ENCODE results near the gene DDI2.
A peak's percentile ranks its signal among the peaks of the same experiment; 100 is the strongest.
"Not testable (repeated sequence)": the region's sequence is repeated elsewhere in the genome, so short reads cannot be mapped to it uniquely, and the experiment has no call there.

Gene DDI2

GRCh38 chr1:15676688-15677661, 59.7 kb downstream of the DDI2 start:
- no peak for DNase-seq (ENCODE audit: low read depth in 1 of 2, low spot score in 1 of 2)

GRCh38 chr1:15678578-15678977, 61.3 kb downstream of the DDI2 start:
- no peak for DNase-seq (ENCODE audit: low read depth in 1 of 2, low spot score in 1 of 2)

- no peak for DNase-seq (ENCODE audit: low read depth in 1 of 2, low spot score in 1 of 2)
These were observed 62.9 kb downstream of the DDI2 start for GRCh38 chr1:15680131-15680530.

- no peak for DNase-seq (ENCODE audit: low read depth in 1 of 2, low spot score in 1 of 2)
These were observed 63.5 kb downstream of the DDI2 start for GRCh38 chr1:15680561-15681348.

GRCh38 chr1:15681349-15682292, 64.4 kb downstream of the DDI2 start:
- no peak for DNase-seq (ENCODE audit: low read depth in 1 of 2, low spot score in 1 of 2)

GRCh38 chr1:15682936-15683341, 65.7 kb downstream of the DDI2 start:
- DNase-seq (ENCODE audit: low read depth in 1 of 2, low spot score in 1 of 2): no peak

GRCh38 chr1:15683345-15684039, 66.2 kb downstream of the DDI2 start:
- no peak for DNase-seq (ENCODE audit: low read depth in 1 of 2, low spot score in 1 of 2)

GRCh38 chr1:15684042-15684461, 66.8 kb downstream of the DDI2 start, which contains the start of gene PLEKHM2:
TSS of gene PLEKHM2 (plus strand) at chr1:15684320. CDS start at chr1:15684559, 239 bp downstream.
- peak; percentile 15 to 39 for DNase-seq (ENCODE audit: low read depth in 1 of 2, low spot score in 1 of 2)

- peak in 1 of 2 donors; percentile 24 for DNase-seq (ENCODE audit: low read depth in 1 of 2, low spot score in 1 of 2)
These were observed 67.4 kb downstream of the DDI2 start for GRCh38 chr1:15684468-15685291.

GRCh38 chr1:15685820-15686219, 68.6 kb downstream of the DDI2 start:
- no peak for DNase-seq (ENCODE audit: low read depth in 1 of 2, low spot score in 1 of 2)

GRCh38 chr1:15687446-15687845, 70.2 kb downstream of the DDI2 start:
- no peak for DNase-seq (ENCODE audit: low read depth in 1 of 2, low spot score in 1 of 2)

- no peak for DNase-seq (ENCODE audit: low read depth in 1 of 2, low spot score in 1 of 2)
These were observed 73.1 kb downstream of the DDI2 start for GRCh38 chr1:15690317-15690716.

GRCh38 chr1:15691434-15692032, 74.3 kb downstream of the DDI2 start:
- no peak for DNase-seq (ENCODE audit: low read depth in 1 of 2, low spot score in 1 of 2)

- DNase-seq (ENCODE audit: low read depth in 1 of 2, low spot score in 1 of 2): no peak
These were observed 74.9 kb downstream of the DDI2 start for GRCh38 chr1:15692121-15692682.

- DNase-seq (ENCODE audit: low read depth in 1 of 2, low spot score in 1 of 2): no peak
These were observed 76.1 kb downstream of the DDI2 start for GRCh38 chr1:15693371-15693770.

- peak in 1 of 2 donors; percentile 2 for DNase-seq (ENCODE audit: low read depth in 1 of 2, low spot score in 1 of 2)
These were observed 79.8 kb downstream of the DDI2 start for GRCh38 chr1:15696956-15697521.

GRCh38 chr1:15698201-15698600, 80.9 kb downstream of the DDI2 start:
- DNase-seq (ENCODE audit: low read depth in 1 of 2, low spot score in 1 of 2): no peak

- not testable (repeated sequence) for DNase-seq (ENCODE audit: low read depth in 1 of 2, low spot score in 1 of 2)
These were observed 82.1 kb downstream of the DDI2 start for GRCh38 chr1:15699321-15699720.

Measured in stimulated activated CD4-positive, alpha-beta T cell treated with anti-CD3 and anti-CD28 coated beads, Interleukin-15, amount 100 ng/mL, for 1 hour (primary cell).